OCI-LY3 (cell line): Measurements from ENCODE around the gene ELMO1.

ENCODE experiments used
- CTCF ChIP-seq: fragments of 200-600, 300-600 bp; sonication (generic); IDR thresholded peaks from 2 replicates; pipeline ENCODE4 v1.5.1; 2014; ENCODE audit warnings: antibody characterized with exemption, low read length, low read depth
- EZH2phosphoT487 ChIP-seq: fragments of 200-600 bp; shearing (Covaris generic); IDR thresholded peaks from 2 replicates; pipeline ENCODE4 v1.6.1; 2018; ENCODE audit warnings: antibody characterized with exemption, mixed run types, low read depth

GRCh38 chr7:36855330-36855729 is 593.3 kb downstream of the ELMO1 start:
- TF ChIP-seq CTCF (no peak), EZH2phosphoT487 (no peak)
